SK-N-SH treated with all-trans-retinoic acid at 6 μM for 48 hours (cell line): Measurements from ENCODE around the gene KIFC3.

Experiments
- ATAC-seq: fragments of 200-7000 bp; cut with Tn5 transposase; 3 replicates; pipeline ENCODE4 v1.9.1; 2020; ENCODE audit warnings: mild to moderate bottlenecking, moderate library complexity
- ARNTL ChIP-seq: fragments of 450-650 bp; formaldehyde crosslinking; IDR thresholded peaks from 2 replicates; pipeline ENCODE4 v1.5.0; 2020; ENCODE audit warnings: low read depth, mild to moderate bottlenecking, moderate library complexity, borderline replicate concordance
- BACH2 ChIP-seq: fragments of 250-450 bp; sonication (Bioruptor Pico); IDR thresholded peaks from 2 replicates; pipeline ENCODE4 v1.9.0; 2021; ENCODE audit warnings: mild to moderate bottlenecking, borderline replicate concordance
- CSDC2 ChIP-seq: fragments of 250-450 bp; sonication (Bioruptor Pico); IDR thresholded peaks from 2 replicates; pipeline ENCODE4 v1.5.0; 2020; ENCODE audit warnings: mild to moderate bottlenecking, moderate library complexity
- GLIS3 ChIP-seq: fragments of 250-450 bp; sonication (Bioruptor Pico); IDR thresholded peaks from 2 replicates; pipeline ENCODE4 v1.5.0; 2020; ENCODE audit warnings: mild to moderate bottlenecking, moderate library complexity
- ISL1 ChIP-seq: fragments of 250-450 bp; sonication (Bioruptor Pico); IDR thresholded peaks from 2 replicates; pipeline ENCODE4 v2.1.2; 2022; ENCODE audit warnings: mild to moderate bottlenecking, moderate library complexity
- OSR1 ChIP-seq: fragments of 250-450 bp; sonication (Bioruptor Pico); IDR thresholded peaks from 2 replicates; pipeline ENCODE4 v1.8.0; 2022; ENCODE audit warnings: moderate library complexity, mild to moderate bottlenecking, inconsistent platforms
- PATZ1 ChIP-seq: fragments of 250-450 bp; sonication (Bioruptor Pico); IDR thresholded peaks from 2 replicates; pipeline ENCODE4 v1.8.0; 2020; ENCODE audit warnings: mild to moderate bottlenecking, moderate library complexity, borderline replicate concordance
- PPARA ChIP-seq: fragments of 250-450 bp; sonication (Bioruptor Pico); IDR thresholded peaks from 2 replicates; pipeline ENCODE4 v1.5.0; 2020; ENCODE audit warnings: mild to moderate bottlenecking, borderline replicate concordance
- RARB ChIP-seq: fragments of 250-450 bp; sonication (Bioruptor Pico); IDR thresholded peaks from 2 replicates; pipeline ENCODE4 v1.8.0; 2021; ENCODE audit warnings: mild to moderate bottlenecking, moderate library complexity
- SNAI2 ChIP-seq: fragments of 250-450 bp; sonication (Bioruptor Pico); IDR thresholded peaks from 2 replicates; pipeline ENCODE4 v1.5.0; 2020; ENCODE audit warnings: mild to moderate bottlenecking, moderate library complexity
- TCF4 ChIP-seq: fragments of 250-450 bp; sonication (Bioruptor Pico); IDR thresholded peaks from 2 replicates; pipeline ENCODE4 v1.8.0; 2021; ENCODE audit warnings: mild to moderate bottlenecking, moderate library complexity, borderline replicate concordance
- TOX ChIP-seq: fragments of 250-450 bp; sonication (Bioruptor Pico); IDR thresholded peaks from 2 replicates; pipeline ENCODE4 v1.8.0; 2021; ENCODE audit warnings: mild to moderate bottlenecking, moderate library complexity, borderline replicate concordance
- ZFP3 ChIP-seq: fragments of 250-450 bp; sonication (Bioruptor Pico); IDR thresholded peaks from 2 replicates; pipeline ENCODE4 v1.5.0; 2020; ENCODE audit warnings: mild to moderate bottlenecking, moderate library complexity
- ZFP30 ChIP-seq: fragments of 450-650 bp; formaldehyde crosslinking; IDR thresholded peaks from 2 replicates; pipeline ENCODE4 v1.5.0; 2022; ENCODE audit warnings: mild to moderate bottlenecking, moderate library complexity
- ZNF565 ChIP-seq: fragments of 450-650 bp; formaldehyde crosslinking; conservative IDR thresholded peaks from 2 replicates; pipeline ENCODE4 v1.5.0; 2020; ENCODE audit warnings: low read depth, mild to moderate bottlenecking, moderate library complexity
- ZNF70 ChIP-seq: fragments of 450-650 bp; formaldehyde crosslinking; IDR thresholded peaks from 2 replicates; pipeline ENCODE4 v1.5.0; 2020; ENCODE audit warnings: mild to moderate bottlenecking, moderate library complexity
- ZNF8 ChIP-seq: fragments of 450-650 bp; formaldehyde crosslinking; IDR thresholded peaks from 2 replicates; pipeline ENCODE4 v1.5.0; 2020; ENCODE audit warnings: mild to moderate bottlenecking, moderate library complexity
- TF ChIP-seq, protein P1 (sequence below): fragments of 250-450 bp; sonication (Bioruptor Pico); IDR thresholded peaks from 2 replicates; pipeline ENCODE4 v1.5.0; 2020; ENCODE audit warnings: mild to moderate bottlenecking, moderate library complexity
- TF ChIP-seq, protein P2 (sequence below): fragments of 250-450 bp; sonication (Bioruptor Pico); IDR thresholded peaks from 2 replicates; pipeline ENCODE4 v1.8.0; 2021; ENCODE audit warnings: low read depth, mild to moderate bottlenecking, moderate library complexity, borderline replicate concordance

Gene KIFC3

GRCh38 chr16:57788951-57789350 lies 13.3 kb downstream of the KIFC3 start:
- TF ChIP-seq ZFP30 (CRISPR knock-in tag) (no peak), CSDC2 (CRISPR knock-in tag) (no peak), OSR1 (CRISPR knock-in tag) (no peak), RARB (no peak)
- ATAC-seq: no peak

DNA sequence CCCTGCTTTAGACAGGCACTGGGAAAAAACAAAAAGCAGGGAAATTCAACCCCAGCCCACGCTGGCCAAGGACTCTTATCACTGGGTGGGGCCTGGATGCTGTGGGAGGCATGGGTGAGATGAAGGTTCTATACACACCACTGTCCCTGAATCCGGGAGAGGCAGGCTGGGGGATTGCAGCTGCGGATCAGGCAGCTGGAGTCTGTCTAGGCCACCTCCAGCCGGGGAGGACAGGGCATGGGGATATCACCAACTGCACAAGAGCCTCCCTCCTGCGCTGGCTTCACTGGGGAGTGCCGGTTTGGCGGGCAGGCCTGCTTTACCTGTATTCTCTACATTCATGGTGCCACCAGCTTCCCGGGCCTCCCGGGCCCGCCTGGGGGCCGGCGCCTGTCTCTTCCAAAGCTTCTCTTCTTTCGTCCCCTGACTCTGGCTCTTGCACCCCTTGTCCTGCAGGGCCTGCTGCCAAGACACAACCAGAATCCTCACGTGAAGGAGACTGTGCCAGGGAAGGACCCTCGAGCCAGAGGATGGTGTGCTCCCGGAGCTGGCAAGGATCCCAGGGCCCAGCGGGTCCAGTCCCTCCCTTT lies 13.9 kb downstream of the KIFC3 start:
- no peak for TF ChIP-seq ZFP3
- no peak for TF ChIP-seq ISL1 (CRISPR knock-in tag)
- TF ChIP-seq ZFP30 (CRISPR knock-in tag): no peak
- TF ChIP-seq, protein P1, sequence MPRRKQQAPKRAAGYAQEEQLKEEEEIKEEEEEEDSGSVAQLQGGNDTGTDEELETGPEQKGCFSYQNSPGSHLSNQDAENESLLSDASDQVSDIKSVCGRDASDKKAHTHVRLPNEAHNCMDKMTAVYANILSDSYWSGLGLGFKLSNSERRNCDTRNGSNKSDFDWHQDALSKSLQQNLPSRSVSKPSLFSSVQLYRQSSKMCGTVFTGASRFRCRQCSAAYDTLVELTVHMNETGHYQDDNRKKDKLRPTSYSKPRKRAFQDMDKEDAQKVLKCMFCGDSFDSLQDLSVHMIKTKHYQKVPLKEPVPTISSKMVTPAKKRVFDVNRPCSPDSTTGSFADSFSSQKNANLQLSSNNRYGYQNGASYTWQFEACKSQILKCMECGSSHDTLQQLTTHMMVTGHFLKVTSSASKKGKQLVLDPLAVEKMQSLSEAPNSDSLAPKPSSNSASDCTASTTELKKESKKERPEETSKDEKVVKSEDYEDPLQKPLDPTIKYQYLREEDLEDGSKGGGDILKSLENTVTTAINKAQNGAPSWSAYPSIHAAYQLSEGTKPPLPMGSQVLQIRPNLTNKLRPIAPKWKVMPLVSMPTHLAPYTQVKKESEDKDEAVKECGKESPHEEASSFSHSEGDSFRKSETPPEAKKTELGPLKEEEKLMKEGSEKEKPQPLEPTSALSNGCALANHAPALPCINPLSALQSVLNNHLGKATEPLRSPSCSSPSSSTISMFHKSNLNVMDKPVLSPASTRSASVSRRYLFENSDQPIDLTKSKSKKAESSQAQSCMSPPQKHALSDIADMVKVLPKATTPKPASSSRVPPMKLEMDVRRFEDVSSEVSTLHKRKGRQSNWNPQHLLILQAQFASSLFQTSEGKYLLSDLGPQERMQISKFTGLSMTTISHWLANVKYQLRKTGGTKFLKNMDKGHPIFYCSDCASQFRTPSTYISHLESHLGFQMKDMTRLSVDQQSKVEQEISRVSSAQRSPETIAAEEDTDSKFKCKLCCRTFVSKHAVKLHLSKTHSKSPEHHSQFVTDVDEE (CRISPR knock-in tag): no peak
- no peak for TF ChIP-seq PPARA (CRISPR knock-in tag)
- TF ChIP-seq CSDC2 (CRISPR knock-in tag): no peak
- ATAC-seq: no peak

- no peak for ATAC-seq
- TF ChIP-seq, protein P2, sequence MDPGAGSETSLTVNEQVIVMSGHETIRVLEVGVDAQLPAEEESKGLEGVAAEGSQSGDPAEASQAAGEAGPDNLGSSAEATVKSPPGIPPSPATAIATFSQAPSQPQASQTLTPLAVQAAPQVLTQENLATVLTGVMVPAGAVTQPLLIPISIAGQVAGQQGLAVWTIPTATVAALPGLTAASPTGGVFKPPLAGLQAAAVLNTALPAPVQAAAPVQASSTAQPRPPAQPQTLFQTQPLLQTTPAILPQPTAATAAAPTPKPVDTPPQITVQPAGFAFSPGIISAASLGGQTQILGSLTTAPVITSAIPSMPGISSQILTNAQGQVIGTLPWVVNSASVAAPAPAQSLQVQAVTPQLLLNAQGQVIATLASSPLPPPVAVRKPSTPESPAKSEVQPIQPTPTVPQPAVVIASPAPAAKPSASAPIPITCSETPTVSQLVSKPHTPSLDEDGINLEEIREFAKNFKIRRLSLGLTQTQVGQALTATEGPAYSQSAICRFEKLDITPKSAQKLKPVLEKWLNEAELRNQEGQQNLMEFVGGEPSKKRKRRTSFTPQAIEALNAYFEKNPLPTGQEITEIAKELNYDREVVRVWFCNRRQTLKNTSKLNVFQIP (CRISPR knock-in tag): no peak
- no peak for TF ChIP-seq PATZ1
- no peak for TF ChIP-seq ZNF70 (CRISPR knock-in tag)
- no peak for TF ChIP-seq ZFP30 (CRISPR knock-in tag)
- no peak for TF ChIP-seq BACH2
- no peak for TF ChIP-seq GLIS3 (CRISPR knock-in tag)
- TF ChIP-seq TOX (CRISPR knock-in tag): no peak
- TF ChIP-seq ZFP3: no peak
- no peak for TF ChIP-seq SNAI2 (CRISPR knock-in tag)
- no peak for TF ChIP-seq TCF4
- no peak for TF ChIP-seq RARB
- TF ChIP-seq, protein P1 (CRISPR knock-in tag): no peak
- no peak for TF ChIP-seq ZNF8 (CRISPR knock-in tag)
- no peak for TF ChIP-seq ARNTL
- TF ChIP-seq ZNF565: no peak
- no peak for TF ChIP-seq ISL1 (CRISPR knock-in tag)
- no peak for TF ChIP-seq PPARA (CRISPR knock-in tag)
- no peak for TF ChIP-seq CSDC2 (CRISPR knock-in tag)
Measured at GRCh38 chr16:57787519-57787905, 14.8 kb downstream of the KIFC3 start.
